Small intestine (tissue), 7 donors: ENCODE measurements around the gene PARP4. TPM values are rescaled to one million over a fixed set of nuclear protein-coding genes. Genes with fewer than 3 reads are reported as not detected.
"Not testable (repeated sequence)": the region's sequence is repeated elsewhere in the genome, so short reads cannot be mapped to it uniquely, and the experiment has no call there.

Experiments used
- DNase-seq, 2 donors: peaks; one replicate each; pipeline versions ENCODE4 v3.0.0 to v3.0.0-alpha.2; 2013
- FAIRE-seq: peaks from 2 replicates; lab custom pipeline; 2012; peaks lifted over from hg19 to GRCh38; lab: Jason Lieb, UNC
- H3K27ac ChIP-seq, 3 donors: one replicate each; pipeline ENCODE4 v1.5.1; 2013; ENCODE audit warnings: low read length in 2 of 3, mild to moderate bottlenecking in 2 of 3, control low read depth in 1 of 3, inconsistent platforms in 1 of 3, low read depth in 1 of 3, moderate library complexity in 1 of 3
- H3K27me3 ChIP-seq, 3 donors: one replicate each; pipeline ENCODE4 v1.6.1; 2013; ENCODE audit warnings: low read length in 3 of 3, inconsistent platforms in 1 of 3; ENCODE audit not compliant: control insufficient read depth in 3 of 3, insufficient read depth in 3 of 3
- H3K36me3 ChIP-seq, 3 donors: one replicate each; pipeline ENCODE4 v1.6.1; 2013; ENCODE audit warnings: low read length in 3 of 3, inconsistent platforms in 1 of 3, low read depth in 1 of 3, mild to moderate bottlenecking in 1 of 3, moderate library complexity in 1 of 3; ENCODE audit not compliant: control insufficient read depth in 3 of 3, insufficient read depth in 2 of 3
- H3K4me1 ChIP-seq, 3 donors: one replicate each; pipeline ENCODE4 v1.6.1; 2013; ENCODE audit warnings: low read length in 2 of 3, inconsistent platforms in 1 of 3, low read depth in 1 of 3, mild to moderate bottlenecking in 1 of 3, moderate library complexity in 1 of 3; ENCODE audit not compliant: control insufficient read depth in 3 of 3, insufficient read depth in 2 of 3
- H3K4me3 ChIP-seq, 3 donors: one replicate each; pipeline ENCODE4 v1.5.1; 2013; ENCODE audit warnings: low read length in 3 of 3, control low read depth in 1 of 3, inconsistent platforms in 1 of 3, low read depth in 1 of 3, mild to moderate bottlenecking in 1 of 3, moderate library complexity in 1 of 3
- H3K9me3 ChIP-seq, 2 donors: one replicate each; pipeline ENCODE4 v1.6.1; 2013; ENCODE audit warnings: low read depth in 1 of 2, low read length in 1 of 2; ENCODE audit not compliant: control insufficient read depth in 2 of 2, insufficient read depth in 1 of 2
- WGBS, 3 donors: extraction: QIAGEN DNeasy Blood & Tissue Kit; methylation state at CpG; one replicate each; pipeline ENCODE4 v1.1.7; 2013; 5-methylcytosine and 5-hydroxymethylcytosine counted together
- polyA plus RNA-seq, 4 donors: library from polyadenylated mRNA; stranded (reverse) in 3 of 4; unstranded in 1 of 4; fragments of 200-250 nt in 3 of 4; fragments of 120-200 nt in 1 of 4; gene quantifications; one replicate each; pipeline versions ENCODE4 v1.2.1 to v1.2.3, GENCODE V29; 2013
- donor health status: healthy with polysubstance abuse.
- donor health status: control.
- donor health status: control.
- donor health status: Bipolar disorder and iron deficiency.
- donor health status: healthy.

Gene PARP4
- polyA plus RNA-seq, 4 donors: 30.0 to 74.0 (median 53.3) TPM

GRCh38 chr13:24486017-24486657, 26.4 kb downstream of the PARP4 start:
- peaks cover 12 to 31% (median 23%) of the 10 kb centered on the region in 3 donors for H3K36me3 ChIP-seq
- not testable (repeated sequence) for H3K27me3 ChIP-seq, H3K4me3 ChIP-seq, DNase-seq, FAIRE-seq, H3K27ac ChIP-seq, H3K9me3 ChIP-seq, H3K4me1 ChIP-seq
- WGBS, 3 donors: 94 to 98% (median 96%) methylated on average over 3 of the region's 3 CpGs

DNA sequence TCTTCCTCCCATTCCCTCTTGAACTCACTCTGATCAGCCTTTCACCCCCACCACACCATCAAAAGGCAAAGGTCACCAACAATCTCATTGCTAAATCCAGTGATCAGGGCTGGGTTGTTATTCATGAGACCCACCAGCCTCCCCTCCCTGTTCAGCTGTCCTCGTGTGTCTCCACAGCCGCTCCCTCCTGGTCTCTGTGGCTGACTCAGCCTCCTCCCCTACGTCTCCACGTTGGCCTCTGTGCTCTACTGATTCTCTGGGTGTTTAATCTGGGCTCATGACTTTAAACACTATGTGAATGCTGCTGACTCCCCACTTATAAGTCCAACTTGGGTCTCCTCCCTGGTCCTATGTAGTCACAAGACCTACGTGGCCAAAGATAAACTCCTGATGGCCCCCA, 38.9 kb downstream of the PARP4 start:
- DNase-seq (peak; percentile 15 to 37), FAIRE-seq (no peak)
- Histone ChIP-seq H3K27me3 (no peaks in the 10 kb centered on the region), H3K27ac (no peak overlapping the region), H3K9me3 (no peaks in the 10 kb centered on the region), H3K4me1 (no peaks in the 10 kb centered on the region), H3K4me3 (no peak overlapping the region), H3K36me3 (peaks cover 19 to 53% (median 35%) of the 10 kb centered on the region in 3 donors)
- WGBS, 3 donors: 52 to 79% (median 72%) methylated on average over 5 of the region's 5 CpGs

- not testable (repeated sequence) for FAIRE-seq, H3K4me3 ChIP-seq, H3K4me1 ChIP-seq, H3K27me3 ChIP-seq, H3K9me3 ChIP-seq, H3K27ac ChIP-seq, DNase-seq
- WGBS, 3 donors: 72 to 91% (median 76%) methylated on average over 5 of the region's 5 CpGs
- peaks cover 26 to 55% (median 35%) of the 10 kb centered on the region in 3 donors for H3K36me3 ChIP-seq
Measured at GRCh38 chr13:24472129-24472528, 40.4 kb downstream of the PARP4 start.

DNA sequence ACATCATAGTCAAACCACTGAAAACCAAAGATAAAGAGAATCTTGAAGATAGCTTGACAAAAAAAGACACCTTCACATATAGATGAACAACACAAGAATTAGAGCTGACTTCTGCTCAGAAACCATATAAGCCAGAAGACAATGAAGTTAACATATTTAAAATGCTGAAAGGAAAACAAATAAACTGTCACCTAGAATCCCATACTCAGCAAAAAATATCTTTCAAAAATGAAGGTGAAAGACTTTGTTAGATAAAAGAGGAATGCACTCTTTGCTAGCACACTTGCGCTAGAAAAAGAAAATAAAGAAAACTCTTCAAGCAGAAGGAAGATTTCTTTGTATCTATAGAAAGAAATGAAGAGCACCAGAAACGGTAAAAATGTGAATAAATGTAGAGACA, 49.5 kb downstream of the PARP4 start:
- WGBS, 3 donors: 68 to 91% (median 74%) methylated on average over 2 of the region's 2 CpGs
- peaks cover 5 to 32% (median 28%) of the 10 kb centered on the region in 3 donors for H3K36me3 ChIP-seq
- no peaks in the 10 kb centered on the region for H3K4me1 ChIP-seq
- H3K9me3 ChIP-seq: no peaks in the 10 kb centered on the region
- H3K27ac ChIP-seq: no peak overlapping the region
- H3K4me3 ChIP-seq: no peak overlapping the region
- H3K27me3 ChIP-seq: no peaks in the 10 kb centered on the region
- DNase-seq (no peak), FAIRE-seq (no peak)

DNA sequence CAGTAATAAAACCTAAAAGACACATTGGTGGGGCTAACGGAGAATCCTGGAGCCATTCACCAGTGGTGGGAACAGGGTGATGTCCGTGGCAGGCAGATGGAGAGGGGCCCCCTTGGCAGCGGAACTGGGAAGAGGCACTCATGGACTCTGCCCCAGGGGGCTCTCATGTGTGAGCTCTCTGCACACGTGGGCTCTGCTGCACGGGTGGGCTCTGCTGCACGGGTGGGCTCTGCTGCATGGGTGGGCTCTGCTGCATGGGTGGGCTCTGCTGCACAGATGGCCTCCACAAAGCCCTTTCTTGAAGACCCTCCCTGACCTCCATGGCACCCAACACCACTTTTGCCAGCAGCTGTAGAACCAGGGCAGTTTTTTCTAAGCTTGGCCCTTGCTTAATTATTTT, 52.3 kb downstream of the PARP4 start:
- Histone ChIP-seq H3K36me3 (peaks cover 4 to 36% (median 27%) of the 10 kb centered on the region in 3 donors), H3K27ac (no peak overlapping the region), H3K27me3 (no peaks in the 10 kb centered on the region), H3K9me3 (no peaks in the 10 kb centered on the region), H3K4me3 (no peak overlapping the region), H3K4me1 (no peaks in the 10 kb centered on the region)
- WGBS, 3 donors: 77 to 83% (median 82%) methylated on average over 5 to 6 of the region's 6 CpGs
- FAIRE-seq (no peak), DNase-seq (no peak)

DNA sequence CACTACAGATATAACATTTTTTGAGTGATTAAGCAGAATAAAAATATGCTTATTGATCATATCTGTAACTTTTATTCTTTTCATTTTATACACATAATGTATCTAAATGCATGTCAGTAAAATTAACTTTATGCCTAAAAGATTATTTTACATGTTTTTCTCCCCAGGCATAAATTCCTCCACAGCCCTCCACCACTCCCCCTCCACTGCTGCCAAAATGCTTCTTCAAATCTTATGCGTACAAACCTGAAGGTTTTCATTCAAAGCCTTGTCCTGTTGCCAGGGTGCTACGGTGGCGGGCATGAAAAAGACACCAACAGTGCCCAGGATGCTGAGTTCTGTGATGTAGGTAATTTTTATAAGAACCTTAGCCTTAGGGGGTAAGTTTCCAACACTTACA, 52.9 kb downstream of the PARP4 start:
- Histone ChIP-seq H3K27me3 (no peaks in the 10 kb centered on the region), H3K4me1 (no peaks in the 10 kb centered on the region), H3K9me3 (no peaks in the 10 kb centered on the region), H3K27ac (no peak overlapping the region), H3K4me3 (no peak overlapping the region), H3K36me3 (peaks cover 4 to 40% (median 31%) of the 10 kb centered on the region in 3 donors)
- WGBS, 3 donors: 90 to 98% (median 96%) methylated on average over 3 of the region's 3 CpGs
- no peak for FAIRE-seq
- no peak for DNase-seq

- peaks cover 6 to 44% (median 35%) of the 10 kb centered on the region in 3 donors for H3K36me3 ChIP-seq
- DNase-seq (peak; percentile 6 to 14), FAIRE-seq (no peak)
- 47 to 65% (median 49%) methylated on average over 2 of the region's 2 CpGs for WGBS, 3 donors
- H3K4me3 ChIP-seq: no peak overlapping the region
- no peaks in the 10 kb centered on the region for H3K9me3 ChIP-seq
- H3K27me3 ChIP-seq: no peaks in the 10 kb centered on the region
- H3K4me1 ChIP-seq: no peaks in the 10 kb centered on the region
- no peak overlapping the region for H3K27ac ChIP-seq
Measured at GRCh38 chr13:24459234-24459633, 53.3 kb downstream of the PARP4 start.

DNA sequence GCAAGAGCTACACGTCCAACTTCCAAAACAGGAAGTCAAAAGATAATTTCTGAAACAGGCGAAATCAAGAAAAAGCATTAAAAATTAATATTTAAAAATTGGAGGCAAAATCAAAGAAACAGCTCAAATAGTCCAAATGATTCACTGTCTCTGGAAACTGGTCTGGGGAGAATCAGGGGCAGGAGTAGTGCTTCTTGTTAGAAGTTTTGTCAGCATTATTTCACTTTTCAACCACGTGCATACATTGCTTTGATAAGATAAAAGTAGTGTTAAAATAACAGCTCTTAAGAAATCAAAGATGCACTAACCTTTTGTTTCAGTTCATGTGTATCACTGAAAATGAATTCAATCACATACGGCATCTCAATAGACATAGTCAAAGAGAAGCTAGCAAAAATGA, 53.8 kb downstream of the PARP4 start:
- H3K36me3 ChIP-seq: peaks cover 10 to 49% (median 36%) of the 10 kb centered on the region in 3 donors
- FAIRE-seq: no peak
- no peaks in the 10 kb centered on the region for H3K27me3 ChIP-seq
- WGBS, 3 donors: 74 to 78% (median 74%) methylated on average over 4 of the region's 4 CpGs
- no peak for DNase-seq
- no peak overlapping the region for H3K27ac ChIP-seq
- H3K9me3 ChIP-seq: no peaks in the 10 kb centered on the region
- no peak overlapping the region for H3K4me3 ChIP-seq
- H3K4me1 ChIP-seq: no peaks in the 10 kb centered on the region

GRCh38 chr13:24456396-24456795, 56.2 kb downstream of the PARP4 start:
- Histone ChIP-seq H3K9me3 (no peaks in the 10 kb centered on the region), H3K4me3 (no peak overlapping the region), H3K36me3 (peaks cover 21 to 61% (median 31%) of the 10 kb centered on the region in 3 donors), H3K27ac (no peak overlapping the region), H3K4me1 (no peaks in the 10 kb centered on the region), H3K27me3 (no peaks in the 10 kb centered on the region)
- FAIRE-seq: no peak
- WGBS, 3 donors: 92 to 94% (median 94%) methylated on average over 8 of the region's 8 CpGs
- no peak for DNase-seq
